ENCODE measurements around the gene OXSM.
A peak's percentile ranks its signal among the peaks of the same experiment; 100 is the strongest.

OXSM gene

DNA sequence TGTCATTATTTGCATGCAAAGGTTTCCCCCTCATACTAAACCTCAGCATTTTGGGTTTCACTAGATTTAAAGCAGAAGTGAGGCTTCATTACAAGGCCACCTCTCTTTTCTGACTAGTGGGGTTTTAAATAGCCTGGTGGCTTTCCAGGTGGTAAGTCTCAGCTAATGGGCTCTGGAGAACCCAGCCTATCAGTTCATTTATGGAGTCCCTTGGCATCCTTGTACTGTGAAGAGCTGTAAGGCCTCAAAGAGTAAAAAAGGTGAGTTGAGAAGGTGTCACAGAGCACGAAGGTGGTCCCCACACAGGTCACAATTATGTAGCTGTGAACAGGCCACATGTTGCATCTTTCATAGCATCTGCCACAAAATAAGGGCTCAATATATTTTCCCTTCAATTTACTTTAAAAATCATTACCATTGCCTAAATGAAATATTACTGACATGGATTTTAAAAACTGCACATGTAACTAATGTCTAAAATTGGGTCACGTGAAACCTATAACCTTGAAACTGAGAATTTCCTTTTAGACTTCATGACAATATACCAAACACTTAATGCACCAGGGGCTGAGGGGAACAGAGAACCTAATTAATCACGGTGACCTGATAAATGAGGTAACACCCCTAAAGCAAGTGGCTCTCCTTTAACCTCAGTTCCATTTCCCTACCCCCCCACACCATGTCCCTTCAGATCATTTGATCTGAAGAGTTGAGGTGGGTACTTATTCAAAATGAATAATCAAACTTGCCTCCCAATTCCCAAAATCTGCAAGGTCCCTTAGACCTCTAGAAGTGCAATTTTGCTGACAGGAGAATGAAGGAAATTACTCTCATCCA, 7.9 kb upstream of the OXSM start:
- Histone ChIP-seq H3K4me3 (ENCODE audit: low read depth, low read length) (peak overlapping the region; percentile 70), H3K36me3 (peaks cover 10% of the 10 kb centered on the region), H3K27ac (no peak overlapping the region), H3K27me3 (ENCODE audit: insufficient read depth, low read depth, severe bottlenecking) (no peaks in the 10 kb centered on the region), H3K9me3 (ENCODE audit: severe bottlenecking) (no peaks in the 10 kb centered on the region)
- DNase-seq: no peak
- TF ChIP-seq, protein P1, sequence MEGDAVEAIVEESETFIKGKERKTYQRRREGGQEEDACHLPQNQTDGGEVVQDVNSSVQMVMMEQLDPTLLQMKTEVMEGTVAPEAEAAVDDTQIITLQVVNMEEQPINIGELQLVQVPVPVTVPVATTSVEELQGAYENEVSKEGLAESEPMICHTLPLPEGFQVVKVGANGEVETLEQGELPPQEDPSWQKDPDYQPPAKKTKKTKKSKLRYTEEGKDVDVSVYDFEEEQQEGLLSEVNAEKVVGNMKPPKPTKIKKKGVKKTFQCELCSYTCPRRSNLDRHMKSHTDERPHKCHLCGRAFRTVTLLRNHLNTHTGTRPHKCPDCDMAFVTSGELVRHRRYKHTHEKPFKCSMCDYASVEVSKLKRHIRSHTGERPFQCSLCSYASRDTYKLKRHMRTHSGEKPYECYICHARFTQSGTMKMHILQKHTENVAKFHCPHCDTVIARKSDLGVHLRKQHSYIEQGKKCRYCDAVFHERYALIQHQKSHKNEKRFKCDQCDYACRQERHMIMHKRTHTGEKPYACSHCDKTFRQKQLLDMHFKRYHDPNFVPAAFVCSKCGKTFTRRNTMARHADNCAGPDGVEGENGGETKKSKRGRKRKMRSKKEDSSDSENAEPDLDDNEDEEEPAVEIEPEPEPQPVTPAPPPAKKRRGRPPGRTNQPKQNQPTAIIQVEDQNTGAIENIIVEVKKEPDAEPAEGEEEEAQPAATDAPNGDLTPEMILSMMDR (IDR thresholded peaks at IDR 0.05; ENCODE audit: low read depth, low read length): no peak

- Histone ChIP-seq H3K36me3 (peaks cover 6% of the 10 kb centered on the region), H3K27ac (peak overlapping the region; percentile 58), H3K9me3 (ENCODE audit: severe bottlenecking) (no peaks in the 10 kb centered on the region), H3K4me3 (ENCODE audit: low read depth, low read length) (peak overlapping the region; percentile 70), H3K27me3 (ENCODE audit: insufficient read depth, low read depth, severe bottlenecking) (no peaks in the 10 kb centered on the region)
- no peak for DNase-seq
- TF ChIP-seq, protein P1 (IDR thresholded peaks at IDR 0.05; ENCODE audit: low read depth, low read length): no peak
Observed at GRCh38 chr3:25782636-25782937, 7.3 kb upstream of the OXSM start.

DNA sequence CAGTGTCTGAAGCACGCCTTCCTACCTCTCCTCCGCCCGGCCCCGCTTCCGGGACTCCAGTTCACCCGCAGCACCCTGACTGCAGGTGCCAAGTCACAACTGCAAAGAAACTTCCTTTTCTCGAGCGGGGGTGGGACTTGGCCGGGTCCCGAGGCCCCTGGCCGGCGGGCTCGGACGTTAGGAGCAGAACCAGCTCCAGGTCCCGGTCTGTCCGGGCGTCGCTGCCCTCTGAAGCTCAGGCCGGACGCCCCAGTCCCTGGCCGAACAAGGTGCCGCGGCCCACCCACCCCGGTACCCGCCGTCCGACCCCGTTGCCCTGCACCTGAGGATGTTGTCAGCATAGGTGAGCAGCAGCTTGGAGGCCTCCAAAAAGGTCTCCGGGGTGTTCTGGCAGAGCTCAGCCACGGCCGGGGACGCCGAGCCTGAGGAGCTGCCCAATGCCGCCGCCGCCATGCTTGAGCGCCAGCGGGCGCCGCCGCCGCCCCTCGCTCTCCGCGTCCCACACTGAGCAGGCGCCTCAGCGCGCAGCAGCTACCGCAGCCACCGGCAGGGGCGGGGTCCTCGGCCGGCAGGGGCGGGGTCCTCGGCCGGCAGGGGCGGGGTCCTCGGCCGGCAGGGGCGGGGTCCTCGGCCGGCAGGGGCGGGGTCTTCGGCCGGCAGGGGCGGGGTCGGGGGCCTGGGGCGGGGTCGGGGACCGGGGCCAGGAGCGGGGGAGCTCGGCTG, 6.8 kb upstream of the OXSM start, which contains the start of gene NGLY1:
TSS of gene NGLY1 (minus strand) at position 506 of the 723 bp plus-strand sequence. CDS start at position 453, 53 bp downstream.
- peak within 1 kb of the TSS; percentile 58 for H3K27ac ChIP-seq
- no peaks in the 10 kb centered on the region for H3K27me3 ChIP-seq (ENCODE audit: insufficient read depth, low read depth, severe bottlenecking)
- TF ChIP-seq, protein P1 (IDR thresholded peaks at IDR 0.05; ENCODE audit: low read depth, low read length): 0 out of 2 replicates have a peak, but pooled peaks have one; percentile 2
- H3K4me3 ChIP-seq (ENCODE audit: low read depth, low read length): peak within 1 kb of the TSS; percentile 70
- no peaks in the 10 kb centered on the region for H3K9me3 ChIP-seq (ENCODE audit: severe bottlenecking)
- DNase-seq: peak; percentile 86
- H3K36me3 ChIP-seq: peaks cover under 1% of the 10 kb centered on the region

DNA sequence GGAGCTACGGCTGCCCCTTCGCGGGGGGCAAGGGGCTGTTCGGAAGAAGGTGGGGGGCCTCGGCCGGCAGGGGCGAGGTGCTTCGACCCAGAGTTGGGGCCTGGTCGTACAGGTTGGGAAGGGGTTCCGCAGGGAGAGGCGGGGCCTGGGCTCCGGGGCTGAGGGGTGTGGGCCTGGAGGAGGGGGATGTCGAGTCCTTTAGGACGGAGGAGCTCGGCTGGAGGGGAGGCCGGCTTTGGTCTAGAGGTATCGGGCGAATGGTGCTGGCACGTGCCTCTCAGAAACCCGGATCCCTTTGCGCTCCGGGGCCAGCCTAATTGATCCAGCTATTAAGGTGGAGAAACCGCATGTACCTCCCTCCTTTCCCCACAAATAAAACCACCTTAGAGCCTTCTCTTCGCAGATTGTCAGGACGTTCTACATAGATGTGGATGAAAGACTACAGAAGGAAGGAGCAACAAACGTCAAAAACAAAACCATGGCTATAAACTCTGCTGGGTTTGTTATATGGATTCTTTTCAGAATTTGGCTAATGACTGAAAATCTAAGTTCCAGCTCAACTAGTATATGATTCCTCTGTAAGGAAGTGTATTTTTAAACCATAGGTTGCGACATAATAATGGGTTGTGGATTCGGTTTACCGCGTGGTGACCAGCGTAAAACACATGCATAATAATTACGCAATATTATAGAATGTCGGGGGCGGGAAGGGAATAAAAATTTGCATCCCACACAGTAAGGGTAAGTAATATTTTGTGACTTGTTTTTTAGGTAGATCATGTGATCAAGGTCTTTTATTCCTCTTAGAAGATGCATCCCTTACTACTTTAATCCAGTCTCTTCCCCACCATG, 6.0 kb upstream of the OXSM start:
- Histone ChIP-seq H3K4me3 (ENCODE audit: low read depth, low read length) (peak overlapping the region; percentile 47), H3K9me3 (ENCODE audit: severe bottlenecking) (no peaks in the 10 kb centered on the region), H3K36me3 (no peaks in the 10 kb centered on the region), H3K27me3 (ENCODE audit: insufficient read depth, low read depth, severe bottlenecking) (no peaks in the 10 kb centered on the region), H3K27ac (no peak overlapping the region)
- TF ChIP-seq, protein P1 (IDR thresholded peaks at IDR 0.05; ENCODE audit: low read depth, low read length): no peak
- peak; percentile 72 for DNase-seq

GRCh38 chr3:25784971-25785370, 4.9 kb upstream of the OXSM start:
- Histone ChIP-seq H3K36me3 (no peaks in the 10 kb centered on the region), H3K9me3 (ENCODE audit: severe bottlenecking) (no peaks in the 10 kb centered on the region), H3K27me3 (ENCODE audit: insufficient read depth, low read depth, severe bottlenecking) (no peaks in the 10 kb centered on the region), H3K27ac (no peak overlapping the region), H3K4me3 (ENCODE audit: low read depth, low read length) (no peak overlapping the region)
- TF ChIP-seq, protein P1 (IDR thresholded peaks at IDR 0.05; ENCODE audit: low read depth, low read length): no peak
- no peak for DNase-seq
